GM18502 (cell line): ENCODE measurements around the gene RHBG.

Source experiments
- ATAC-seq: cut with Tn5 transposase; IDR thresholded peaks from one replicate; pipeline ENCODE4 v1.9.1; 2021; ENCODE audit warnings: mild to moderate bottlenecking; ENCODE audit not compliant: unreplicated experiment, poor library complexity

RHBG gene

DNA sequence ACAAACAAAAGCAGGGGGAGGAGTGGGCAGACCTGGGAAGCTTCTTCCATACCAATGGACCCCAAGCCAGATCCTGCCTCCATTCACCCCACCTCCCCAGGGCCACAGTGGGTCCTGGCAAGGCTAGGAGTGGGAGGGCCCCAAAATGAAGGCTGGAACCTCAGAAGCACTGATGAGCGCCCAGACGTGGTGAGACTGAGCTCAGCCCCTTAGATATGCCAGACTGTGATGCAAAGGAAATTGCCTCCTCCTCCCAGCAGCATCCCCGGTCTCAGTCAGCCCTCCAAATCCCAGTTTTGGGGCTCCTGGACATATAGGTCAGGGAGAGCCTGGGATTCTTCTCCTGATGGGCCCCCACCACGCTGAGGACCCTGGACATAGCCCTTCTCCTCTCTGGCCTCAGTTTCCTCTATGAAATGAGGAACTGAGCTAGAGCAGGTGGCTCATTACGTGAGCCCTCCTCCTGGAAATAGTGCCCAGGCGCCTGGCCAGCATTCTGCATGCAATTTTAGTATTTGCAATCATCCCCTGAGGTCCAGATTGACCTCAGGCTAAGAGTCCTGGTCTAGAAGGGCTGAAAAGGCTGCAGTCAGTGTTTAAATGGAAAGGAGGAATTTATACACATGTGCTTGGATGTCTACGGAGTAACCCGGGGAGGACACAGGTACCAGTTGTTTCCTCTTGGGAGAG, 33.5 kb downstream of the RHBG start:
- no peak for ATAC-seq

DNA sequence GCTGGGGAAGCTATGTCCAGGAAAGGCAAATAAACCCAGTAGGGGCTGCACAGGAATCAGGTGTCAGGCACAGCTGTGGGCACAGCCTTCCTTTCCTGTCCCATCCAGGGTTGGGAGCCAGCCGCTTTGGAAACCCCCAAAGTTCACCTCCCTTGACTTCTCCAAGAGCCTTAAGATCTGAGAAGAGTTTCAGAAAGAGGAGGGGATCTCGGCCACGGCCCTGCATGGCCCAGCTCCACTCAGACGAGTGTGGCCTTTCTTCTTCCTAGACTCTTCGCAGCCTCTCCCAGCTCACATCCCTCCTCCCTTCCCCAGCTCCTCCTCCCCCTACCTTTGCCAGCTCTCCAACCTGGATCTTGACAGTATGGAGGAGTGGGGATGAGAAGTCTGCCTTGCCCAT, 36.7 kb downstream of the RHBG start:
- no peak for ATAC-seq

DNA sequence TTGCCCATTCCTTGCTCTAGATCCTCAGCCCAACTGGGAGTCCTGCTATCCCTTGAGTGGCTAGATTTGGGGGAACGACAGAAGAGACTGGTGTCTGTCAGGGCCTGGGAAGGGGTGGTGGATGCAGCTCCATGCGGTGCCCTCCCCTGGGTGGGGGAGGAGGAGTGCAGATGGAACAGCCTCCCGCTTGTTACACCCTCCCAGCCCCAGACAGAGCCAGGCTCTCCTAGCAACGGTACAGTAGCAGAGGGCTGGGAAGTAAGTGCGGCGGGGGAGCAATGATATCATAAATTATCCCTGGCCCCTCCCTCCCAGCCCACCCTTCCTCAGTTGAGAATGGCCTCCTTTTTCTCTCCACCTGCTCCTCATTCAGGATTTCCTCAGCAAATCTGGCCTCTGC, 37.2 kb downstream of the RHBG start:
- no peak for ATAC-seq

DNA sequence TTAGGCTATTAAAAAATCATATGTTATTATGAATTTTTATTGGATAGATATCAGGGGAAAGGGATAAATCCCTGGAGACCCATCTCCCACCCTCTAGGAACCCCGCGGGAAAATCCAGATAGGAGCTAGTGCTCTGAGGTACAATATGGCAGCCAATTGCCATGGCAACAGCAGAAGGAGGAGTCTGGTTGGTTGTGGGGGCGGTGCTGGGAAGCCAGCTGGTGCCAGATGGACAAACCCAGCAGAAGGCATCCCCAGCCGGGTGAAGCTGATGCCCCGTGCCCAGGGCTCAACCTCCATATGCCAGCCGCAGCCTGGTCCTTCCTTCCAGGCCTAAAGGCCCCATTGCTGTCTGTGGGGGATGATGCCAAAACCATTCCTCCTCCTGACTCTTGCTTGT, 38.3 kb downstream of the RHBG start:
- ATAC-seq, result no peak

DNA sequence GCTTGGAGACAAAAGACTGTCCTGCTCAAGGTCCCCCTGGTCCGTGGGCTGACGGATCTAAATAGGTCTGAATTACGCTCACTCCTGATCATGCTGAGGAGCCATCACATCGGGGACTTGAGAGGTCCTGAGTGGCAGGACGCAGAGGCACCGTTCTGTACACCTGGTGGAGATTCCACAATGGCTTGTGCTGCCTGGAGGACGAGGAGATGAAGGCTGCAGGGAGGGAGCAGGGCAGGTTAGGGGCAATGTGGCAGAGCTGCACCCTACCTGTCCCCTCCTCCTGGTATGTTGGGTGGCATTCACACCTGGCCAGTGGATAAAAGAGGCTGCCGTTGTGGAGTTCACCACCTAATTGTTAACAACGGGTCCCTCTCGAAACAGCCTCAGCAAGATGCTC, 38.7 kb downstream of the RHBG start:
- no peak for ATAC-seq

DNA sequence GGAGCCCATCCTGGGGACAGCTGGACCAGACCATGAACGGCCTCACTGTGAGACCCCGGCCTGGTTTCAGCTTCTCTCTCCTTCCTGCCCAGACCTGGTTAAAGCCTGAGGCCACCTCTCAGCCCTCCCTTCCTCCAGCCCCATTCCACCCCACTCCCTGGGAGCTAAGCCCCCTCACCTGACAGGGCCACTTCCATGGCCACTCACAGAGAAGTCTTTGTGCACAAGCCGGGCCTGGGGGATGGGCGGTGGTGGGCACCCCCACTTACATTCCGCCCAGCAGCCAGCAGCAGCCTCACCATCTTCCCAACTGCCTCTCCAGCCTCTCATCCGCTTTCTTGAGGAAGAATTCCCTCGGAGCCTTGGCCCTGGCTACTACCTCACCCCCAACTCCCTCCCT, 40.4 kb downstream of the RHBG start:
- no peak for ATAC-seq

DNA sequence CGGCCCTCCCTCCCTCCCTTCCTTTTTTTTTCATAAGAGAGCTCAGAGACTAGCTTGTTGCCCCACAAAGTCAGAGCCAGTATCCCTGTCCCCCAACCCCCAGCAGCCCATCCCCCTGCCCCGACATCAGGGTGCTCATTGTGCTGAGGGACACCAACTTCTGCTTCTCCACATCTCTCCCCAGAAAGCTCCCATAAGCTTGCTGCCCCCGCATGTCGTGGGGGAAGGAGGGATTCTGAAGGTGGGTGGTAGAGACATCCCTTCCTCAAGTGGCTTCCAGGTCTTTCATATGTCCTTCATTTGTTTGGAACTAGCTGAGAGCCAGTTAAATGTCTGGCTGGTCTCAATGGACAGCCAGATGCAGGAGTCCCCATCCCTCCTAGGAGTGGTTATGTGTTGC, 41.2 kb downstream of the RHBG start:
- ATAC-seq, result no peak

DNA sequence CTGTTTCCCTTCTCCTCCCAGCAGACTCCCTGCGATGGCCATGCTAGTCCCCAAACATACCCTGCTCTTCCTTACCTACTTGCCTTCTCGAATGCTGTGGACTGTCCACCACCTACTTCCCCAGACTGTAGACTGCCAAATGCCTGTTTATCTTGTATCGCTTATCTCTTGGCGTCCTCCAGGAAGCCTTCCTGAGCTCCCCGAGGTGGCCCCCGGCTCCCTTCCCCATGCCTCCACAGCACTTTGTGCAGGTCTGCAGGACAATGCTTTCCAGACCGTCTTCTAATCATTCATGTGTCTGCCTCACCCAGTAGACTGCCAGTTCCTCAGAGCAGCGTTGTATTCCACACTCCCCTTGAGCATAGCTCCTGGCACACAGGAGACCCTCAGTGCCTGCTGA, 41.7 kb downstream of the RHBG start:
- no peak for ATAC-seq

DNA sequence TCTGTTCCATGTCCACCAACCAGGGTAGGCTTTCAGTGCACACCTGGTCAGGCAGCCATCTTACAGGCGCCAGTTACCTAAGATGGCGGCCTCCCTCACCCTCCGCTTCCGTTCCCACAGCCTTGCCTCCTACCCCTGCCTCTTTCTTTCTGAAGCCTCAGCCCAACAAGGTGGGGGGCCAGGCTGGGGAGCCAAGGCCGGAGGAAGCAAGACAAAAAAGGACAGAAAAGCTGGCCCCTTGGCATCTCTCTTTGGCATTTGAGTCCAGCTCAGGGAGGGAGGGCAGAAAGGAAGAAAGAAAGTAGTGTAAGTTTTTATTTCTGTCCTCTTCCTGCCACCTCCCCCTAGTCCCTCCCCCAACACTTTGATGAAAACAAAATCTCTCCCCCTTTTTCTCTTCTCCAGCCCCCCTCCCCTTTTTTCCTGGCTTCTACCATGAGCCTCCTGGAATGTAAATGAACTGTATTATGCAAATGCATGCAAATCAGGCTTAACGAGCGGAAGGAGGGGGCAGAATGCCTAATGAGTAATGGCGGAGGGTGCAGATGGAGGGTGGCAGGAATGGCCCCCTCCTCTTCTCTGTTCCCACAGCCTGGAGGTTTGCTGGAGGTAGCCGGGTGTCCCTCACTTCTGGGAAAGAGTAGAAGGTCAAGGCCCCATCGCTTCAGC, 43.8 kb downstream of the RHBG start:
- no peak for ATAC-seq

DNA sequence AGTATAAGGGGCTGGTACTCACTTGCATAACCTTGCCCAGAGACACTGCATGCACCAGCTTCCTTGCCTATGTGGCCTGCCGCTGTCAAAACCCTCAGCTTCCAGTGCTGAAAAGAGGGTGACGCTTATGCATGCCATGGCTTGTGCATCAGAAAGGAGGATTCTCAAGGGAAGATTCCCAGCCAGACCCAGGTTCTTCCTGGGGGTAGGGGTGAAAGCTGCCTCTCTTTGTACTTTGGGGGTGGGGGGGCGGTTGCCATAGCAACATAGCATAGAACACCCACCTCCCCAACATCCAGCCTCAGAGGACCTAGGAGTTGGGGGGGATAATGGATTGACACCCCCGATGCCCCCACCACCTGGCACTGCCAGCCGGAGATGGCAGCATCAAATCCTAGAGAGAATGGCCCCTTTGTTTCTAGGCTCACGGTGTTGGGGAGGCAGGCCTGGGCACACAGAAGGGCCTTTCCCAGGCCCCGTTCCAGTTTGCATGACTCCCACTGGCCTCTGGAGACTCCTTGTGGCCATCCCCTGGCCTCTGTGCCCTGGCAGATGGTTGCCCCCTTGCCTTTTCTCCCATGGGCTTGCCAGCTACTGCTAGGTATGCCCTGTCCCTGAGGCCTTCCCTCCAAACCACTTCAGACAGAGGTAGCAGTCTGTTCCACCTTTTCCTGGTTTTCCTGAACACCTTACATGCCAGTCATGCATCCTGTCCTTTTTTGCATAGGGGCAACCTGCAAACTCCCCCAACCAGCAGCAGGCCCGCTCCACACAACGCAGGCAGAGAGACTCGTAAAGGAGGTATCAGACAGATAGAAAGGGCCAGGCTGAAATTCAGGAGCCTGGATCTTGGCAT, 44.6 kb downstream of the RHBG start:
- no peak for ATAC-seq

DNA sequence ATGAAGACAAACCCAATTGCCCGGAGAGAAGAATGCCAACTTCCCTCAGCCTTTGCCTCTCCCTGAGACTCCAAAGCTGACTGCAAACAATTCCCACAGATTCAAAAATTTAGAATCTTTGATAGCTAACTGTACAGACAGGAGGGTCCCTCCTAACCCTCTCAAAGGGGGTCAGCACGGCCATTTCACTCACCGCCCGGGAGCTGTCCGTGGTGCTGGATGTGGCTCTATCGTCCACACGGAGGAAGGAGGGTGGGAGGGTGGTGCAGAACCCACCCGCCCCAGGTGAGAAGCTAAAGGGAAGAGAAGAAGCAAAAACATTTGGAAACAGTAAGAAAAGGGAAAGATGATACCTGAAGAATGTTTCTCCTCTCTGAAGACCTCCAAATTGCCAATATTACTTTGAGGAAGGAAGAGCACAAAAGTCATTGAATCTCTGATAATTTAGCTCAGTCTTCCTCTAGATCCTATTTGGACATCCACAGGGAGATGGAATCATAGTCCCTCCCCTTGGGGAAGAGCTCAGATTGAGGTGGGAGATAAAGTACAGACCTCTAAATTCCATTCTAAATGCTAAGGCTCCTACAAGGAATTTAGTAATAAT, 45.6 kb downstream of the RHBG start:
- ATAC-seq, result no peak

DNA sequence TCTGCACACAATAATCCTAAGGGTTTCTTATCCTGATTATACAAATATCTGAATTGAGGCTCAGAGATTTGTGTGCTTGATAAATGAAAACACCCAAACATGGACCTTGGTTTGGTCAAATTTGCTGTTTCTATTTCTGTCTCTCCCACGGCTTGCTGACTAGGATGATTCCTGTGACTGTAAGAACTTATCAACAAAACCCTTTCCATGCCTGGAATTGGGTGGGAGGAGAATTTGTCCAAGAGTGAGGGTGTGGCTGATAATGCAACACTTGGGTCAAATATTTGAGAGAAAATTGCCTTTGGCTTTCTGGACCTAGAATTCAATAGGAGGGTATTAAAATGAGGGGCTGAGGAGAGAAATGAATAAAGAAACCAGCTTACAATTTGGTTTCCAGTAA, 48.0 kb downstream of the RHBG start:
- no peak for ATAC-seq

DNA sequence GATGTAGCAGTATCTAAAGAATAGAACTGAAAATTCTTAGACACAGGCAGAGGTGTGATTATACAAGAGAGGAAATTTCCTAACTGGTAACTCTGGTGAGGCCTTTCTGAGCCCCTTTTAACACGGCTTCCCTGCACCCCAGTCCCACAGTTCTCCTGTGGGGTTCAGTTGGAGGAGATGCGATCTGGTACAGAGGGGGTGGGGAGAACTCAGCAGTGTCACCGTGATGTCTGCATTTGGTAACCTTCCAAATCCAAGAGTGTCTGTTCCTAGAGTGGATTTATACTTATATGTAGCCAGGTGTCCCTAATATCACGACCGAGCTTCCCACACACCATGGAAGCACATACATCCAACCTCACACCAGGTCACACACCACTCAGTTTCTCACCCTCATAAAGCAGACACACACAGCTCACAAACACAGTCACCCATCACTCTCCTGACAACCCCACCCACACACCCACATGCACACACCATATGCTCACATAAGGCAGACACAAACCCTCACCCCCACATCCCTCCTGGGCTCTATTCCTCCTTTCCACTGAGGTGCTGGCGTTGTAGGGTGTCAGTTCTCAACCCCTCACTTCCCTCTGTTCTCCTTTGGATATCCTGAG, 48.5 kb downstream of the RHBG start:
- ATAC-seq, result no peak

DNA sequence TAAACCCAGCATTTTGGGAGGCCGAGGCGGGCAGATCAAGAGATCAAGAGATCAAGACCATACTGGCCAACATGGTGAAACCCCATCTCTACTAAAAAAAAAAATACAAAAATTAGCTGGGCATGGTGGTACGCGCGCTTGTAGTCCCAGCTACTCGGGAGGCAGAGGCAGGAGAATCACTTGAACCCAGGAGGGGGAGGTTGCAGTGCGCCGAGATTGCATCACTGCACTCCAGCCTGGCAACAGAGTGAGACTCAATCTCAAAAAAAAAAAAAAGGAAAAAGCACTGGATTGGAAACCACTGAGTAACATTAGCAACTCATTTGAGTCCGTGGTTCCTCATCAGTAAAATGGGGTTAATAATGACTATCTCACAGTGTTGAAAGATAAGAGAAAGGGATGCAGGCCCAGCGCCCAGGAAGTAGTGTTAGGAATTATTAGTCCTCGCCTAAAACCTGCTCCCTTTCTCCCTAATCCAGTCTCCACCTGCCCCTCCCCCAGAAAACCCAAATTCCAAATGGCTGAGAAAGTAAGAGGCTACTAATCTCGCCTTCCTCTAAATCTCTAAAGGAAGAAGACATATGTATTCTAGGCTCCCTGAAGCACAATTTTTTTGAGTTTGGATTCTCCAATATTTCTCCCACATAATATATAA, 49.5 kb downstream of the RHBG start:
- ATAC-seq, result no peak

DNA sequence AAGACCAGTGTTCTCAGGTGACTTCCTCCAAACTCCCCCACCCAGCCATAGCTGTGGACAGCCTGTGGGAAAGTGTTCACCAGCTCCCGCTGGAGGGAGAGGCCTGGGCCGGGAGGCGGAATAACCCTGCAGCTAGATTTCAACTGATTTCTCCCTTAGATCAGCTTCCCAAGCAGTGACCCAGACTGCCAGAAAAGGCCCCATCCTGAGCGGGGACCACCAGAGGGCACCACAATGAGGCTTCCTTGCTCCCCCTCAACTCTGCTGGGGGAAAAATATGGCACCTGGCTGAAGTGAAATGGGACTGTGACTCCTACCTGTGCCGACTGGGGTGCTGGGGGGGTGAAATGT, 50.8 kb downstream of the RHBG start:
- no peak for ATAC-seq

DNA sequence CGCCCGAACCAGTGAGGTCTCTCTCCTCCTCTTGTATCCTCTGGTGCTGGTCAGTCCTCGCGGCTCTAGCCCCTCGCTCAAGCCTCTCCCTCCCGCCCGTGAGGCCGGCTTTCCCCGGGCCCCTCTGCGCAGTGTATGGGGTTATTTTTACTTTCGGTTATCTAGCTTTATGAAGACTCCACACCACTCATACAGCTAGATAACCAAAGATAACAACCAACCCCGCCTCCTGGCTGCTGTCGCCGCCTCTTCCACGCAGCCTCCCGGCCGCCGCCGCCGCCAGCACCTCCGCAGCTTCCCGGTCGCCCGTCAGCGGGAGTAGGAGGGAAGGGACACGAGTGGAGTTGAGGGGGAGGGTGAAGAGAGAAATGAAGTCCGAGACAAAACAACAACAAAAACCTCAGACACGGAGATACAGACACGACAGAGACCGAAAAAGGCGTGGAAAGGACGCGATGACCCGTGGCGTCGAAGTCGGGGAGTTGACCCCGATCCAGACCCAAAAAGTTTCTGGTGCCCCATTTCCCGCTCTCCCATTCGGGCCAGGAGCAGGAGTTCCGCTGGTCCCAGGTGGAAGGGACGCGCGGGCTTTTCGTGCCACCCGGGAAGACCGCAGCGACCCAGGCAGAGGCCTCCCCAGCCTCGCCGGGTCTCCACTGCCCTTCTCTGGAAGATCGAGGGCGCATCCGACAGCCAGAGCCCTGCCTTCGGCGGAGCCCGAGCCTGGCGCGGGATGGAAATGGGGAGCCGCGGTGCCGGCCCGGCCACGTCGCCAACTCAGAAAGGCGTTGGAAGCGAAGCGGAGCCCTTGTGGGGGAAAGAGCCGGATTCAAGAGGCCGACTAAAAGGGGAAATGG, 51.4 kb downstream of the RHBG start:
- ATAC-seq, result no peak

DNA sequence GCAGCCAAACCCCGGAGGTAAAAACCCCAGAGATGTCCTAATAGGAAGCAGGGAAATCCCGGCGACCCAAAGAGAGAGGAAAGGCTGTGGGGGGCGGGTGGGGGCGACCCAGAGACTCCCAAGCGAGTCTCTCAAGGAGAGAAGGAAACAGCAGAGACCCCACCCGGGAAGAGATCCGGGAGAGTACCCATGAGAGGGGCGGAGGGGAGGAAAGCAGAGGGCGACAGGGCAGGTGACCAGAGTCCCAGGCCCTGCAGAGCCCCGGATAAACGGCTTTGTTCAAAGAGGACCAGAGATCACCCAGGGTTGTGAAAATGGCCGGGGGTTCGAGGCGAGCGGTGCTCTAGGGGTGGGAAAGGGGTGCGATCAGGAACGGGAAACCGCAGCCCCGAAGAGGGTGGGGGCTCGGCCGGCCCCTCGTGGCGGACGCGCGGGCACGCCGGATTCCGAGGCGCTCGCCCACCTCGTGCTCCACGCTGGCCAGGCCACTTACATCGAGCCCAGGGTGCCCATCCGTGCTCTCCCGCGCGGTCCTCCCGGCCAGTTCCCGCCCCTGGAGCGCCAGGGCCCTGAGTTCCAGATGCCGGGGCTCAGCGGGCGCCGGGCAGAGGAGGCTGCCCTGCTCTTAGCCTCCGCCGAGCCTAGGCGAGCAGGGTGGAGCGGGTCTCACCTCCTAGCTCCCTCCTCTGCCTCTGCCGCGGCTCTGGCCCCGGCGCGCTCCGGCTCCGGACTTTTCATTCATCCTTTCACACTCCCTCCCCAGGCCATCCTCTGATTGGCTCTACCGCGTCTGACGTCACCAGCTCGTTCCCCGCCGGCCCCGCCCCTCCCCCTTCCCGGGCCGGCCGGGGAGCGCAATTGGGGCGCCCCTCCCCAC, 52.3 kb downstream of the RHBG start:
- peak; percentile 88 for ATAC-seq

DNA sequence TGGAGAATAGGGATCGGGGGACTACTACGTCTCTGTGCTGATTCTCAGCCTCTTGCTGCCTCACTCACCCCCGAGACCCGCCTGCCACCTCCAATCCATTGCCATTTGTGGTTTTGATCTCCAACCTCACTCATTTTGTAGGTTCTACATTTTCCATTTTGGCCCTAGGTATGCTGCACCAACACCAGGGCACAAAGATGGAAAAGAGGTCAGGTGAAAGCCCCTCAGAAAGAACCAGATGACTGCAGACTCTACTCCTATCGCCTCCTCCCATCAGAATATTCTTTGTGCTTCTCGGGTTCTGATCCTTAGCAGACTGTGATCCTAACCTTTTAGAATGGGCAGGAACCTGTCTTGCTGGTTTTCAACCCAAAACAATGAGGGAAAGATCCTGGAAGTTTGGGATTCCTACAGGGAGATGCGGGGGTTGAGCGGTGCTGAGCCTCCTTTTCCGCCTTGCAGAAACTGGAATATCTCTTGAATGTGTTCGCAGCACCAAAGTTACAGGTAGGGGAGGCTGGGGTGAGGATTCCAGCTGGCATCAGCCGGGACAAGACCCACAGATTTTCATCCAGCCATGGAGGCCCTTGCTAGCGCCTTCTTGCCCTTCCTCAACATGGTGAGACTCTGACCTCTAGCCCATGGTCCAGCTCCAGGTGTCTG, 53.1 kb downstream of the RHBG start:
- ATAC-seq, result no peak
